HG03097 (cell line): ENCODE results near the gene EXOC2.
"Not testable (repeated sequence)": the region's sequence is repeated elsewhere in the genome, so short reads cannot be mapped to it uniquely, and the experiment has no call there.

Experiments used
- ATAC-seq: cut with Tn5 transposase; IDR thresholded peaks from one replicate; pipeline ENCODE4 v1.9.1; 2021; ENCODE audit not compliant: unreplicated experiment, low FRiP score

The EXOC2 gene

DNA sequence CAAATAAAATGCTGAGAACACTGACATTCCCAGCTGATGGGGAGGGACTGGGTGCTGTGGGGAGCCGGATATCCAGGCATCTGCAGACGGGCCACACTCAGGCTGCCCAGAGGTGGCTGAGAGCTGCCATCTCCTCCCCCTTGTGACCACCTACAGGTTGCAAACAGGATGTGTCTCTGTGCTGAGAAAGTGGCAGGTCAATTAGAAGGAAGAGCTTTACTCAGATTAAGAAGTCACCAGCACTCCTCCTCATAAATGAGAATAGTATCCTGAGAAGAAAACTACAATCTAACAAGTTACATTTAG is 99.1 kb downstream of the EXOC2 start:
- ATAC-seq: no peak

DNA sequence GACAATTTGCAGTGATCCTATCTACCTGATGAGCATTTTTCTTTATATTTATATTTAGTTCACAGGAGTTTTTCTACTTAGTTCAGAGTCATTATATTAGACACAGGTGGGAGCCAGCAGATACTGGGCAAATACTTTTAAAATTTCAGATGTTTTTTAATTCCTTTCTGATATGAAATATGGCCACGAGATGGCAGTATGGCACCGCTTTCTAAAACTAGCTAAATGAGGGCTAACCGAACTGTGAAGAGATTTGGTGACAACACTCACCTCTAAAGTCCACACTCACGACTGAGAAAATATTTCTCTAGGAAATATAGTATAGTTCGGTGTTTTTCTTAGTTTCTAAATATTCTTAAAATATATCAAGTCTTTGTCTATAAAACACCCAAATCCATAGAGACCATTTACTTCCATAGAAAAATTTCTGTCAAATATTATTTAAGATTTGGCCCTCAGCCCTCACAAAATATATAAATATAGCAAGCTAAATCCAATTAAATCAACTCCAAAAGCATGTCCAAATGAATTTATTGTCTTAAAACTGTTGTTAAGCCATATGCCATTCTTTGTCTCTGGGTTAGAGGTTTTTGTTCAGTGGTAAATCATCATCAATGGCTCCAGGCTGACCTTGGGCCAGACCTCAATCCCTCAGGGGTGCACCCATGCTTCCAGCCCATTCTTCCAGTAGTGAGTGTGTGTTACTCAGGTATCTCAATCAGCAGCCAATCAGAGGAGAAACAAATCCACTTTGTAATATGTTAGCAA is 99.6 kb downstream of the EXOC2 start:
- no peak for ATAC-seq

DNA sequence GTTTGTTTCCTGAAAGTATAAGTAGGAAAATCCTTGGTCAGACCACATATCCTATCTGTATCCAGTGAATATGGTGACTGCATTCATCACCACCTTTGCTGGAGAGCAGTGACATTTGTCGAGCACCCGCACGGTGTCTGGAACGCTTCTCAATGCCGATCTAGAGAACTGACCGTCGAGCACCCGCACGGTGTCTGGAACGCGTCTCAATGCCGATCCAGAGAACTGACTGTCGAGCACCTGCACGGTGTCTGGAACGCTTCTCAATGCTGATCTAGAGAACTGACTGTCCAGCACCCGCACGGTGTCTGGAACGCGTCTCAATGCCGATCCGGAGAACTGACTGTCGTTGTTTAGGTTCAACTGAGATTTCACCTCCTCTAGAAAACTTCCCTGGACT is 103.8 kb downstream of the EXOC2 start:
- ATAC-seq: no peak

GRCh38 chr6:586553-586952 is 106.4 kb downstream of the EXOC2 start:
- ATAC-seq: no peak

DNA sequence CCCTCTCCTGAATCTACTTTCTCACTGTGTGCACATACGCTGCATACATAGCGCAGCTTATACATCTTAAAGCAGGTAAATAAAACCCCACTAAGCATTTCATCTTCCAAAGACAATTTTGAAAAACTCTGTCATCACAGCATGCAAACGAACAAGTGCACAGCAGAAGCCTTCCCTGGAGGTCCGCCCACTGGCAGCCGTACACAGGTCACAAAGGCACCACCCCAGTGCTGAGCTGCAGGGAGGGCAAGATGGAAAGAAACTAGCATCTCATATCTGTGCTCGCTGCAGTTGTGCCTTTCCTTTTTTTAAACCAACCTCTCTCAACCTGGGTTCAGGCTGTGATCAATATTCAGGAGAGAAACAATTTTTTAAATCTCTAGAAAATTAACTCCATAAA is 109.3 kb downstream of the EXOC2 start:
- no peak for ATAC-seq

DNA sequence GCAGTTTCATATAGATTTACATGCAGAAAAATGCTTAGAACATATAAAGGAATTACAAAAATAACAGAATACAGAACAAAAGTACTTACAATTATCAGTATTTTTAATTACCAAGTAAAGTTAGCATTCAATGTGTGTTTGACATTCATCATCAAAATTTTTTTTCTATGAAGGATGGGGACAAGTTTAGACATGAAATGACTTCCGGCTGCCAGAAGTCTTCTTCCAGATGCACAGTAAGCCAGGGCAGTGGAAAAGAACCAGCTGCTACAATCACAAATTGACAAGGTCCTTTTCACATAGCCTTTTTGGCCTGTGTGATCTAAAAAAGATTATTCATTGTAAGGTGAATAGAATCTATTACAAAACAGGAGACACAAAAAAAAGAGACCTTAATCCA is 109.8 kb downstream of the EXOC2 start:
- no peak for ATAC-seq

DNA sequence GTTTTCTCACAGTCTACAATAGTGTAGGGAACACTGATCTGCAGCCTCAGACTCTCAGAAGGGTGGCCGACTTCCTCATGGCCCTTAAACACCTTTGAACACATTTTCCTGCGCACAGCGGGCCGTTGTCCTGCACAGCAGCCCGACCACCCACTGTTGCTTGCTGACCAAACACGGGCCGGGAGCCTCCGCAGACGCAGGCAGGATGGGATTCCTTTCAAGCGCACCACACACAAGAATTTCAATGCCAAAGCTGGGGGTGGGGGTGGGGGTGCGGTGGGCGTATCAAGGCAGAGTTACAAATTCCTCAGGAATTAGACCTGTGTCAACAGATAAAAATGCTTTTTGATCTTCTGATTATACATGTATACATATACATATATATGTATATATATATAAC is 110.6 kb downstream of the EXOC2 start:
- no peak for ATAC-seq

DNA sequence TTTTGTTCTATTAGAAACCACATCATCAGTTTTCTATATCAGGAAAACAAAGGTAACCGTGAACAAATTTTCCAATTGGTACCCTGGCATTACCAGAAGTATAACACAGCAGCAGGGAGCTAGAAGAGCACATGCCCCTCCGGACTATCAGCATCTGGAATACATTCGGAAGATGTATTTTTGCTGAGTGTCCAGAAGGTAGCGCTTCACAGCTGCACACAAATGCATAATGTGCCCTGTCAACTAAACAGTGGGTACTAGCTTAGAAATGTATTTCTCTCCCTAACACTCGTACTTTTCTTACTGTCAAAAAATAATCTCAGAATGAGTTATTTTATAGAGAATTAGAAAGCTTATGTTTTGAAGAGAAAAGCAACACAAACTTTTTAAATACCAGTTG is 113.6 kb downstream of the EXOC2 start:
- ATAC-seq: no peak

- no peak for ATAC-seq
Observed at GRCh38 chr6:572596-573265, 120.2 kb downstream of the EXOC2 start.

- ATAC-seq: no peak
Observed at GRCh38 chr6:571892-572291, 121.0 kb downstream of the EXOC2 start.

DNA sequence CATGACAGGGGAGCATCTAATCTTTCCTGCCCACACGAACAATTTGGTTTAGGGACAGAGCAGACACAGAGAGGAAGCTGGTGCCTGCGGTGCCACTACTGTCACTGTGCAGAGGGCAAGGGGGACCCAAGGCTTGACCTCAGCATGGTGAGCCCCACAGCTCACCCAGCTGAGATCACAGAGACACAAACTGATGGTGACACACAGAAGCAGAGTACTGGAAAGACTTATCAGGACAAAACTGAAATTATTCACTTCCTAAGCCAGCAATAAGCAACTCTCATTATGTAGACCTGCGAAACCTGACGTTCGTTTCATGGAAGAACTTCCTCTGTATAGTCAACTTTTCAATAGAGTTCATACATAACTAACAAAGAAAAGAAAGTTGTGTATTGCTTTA is 122.1 kb downstream of the EXOC2 start:
- no peak for ATAC-seq

DNA sequence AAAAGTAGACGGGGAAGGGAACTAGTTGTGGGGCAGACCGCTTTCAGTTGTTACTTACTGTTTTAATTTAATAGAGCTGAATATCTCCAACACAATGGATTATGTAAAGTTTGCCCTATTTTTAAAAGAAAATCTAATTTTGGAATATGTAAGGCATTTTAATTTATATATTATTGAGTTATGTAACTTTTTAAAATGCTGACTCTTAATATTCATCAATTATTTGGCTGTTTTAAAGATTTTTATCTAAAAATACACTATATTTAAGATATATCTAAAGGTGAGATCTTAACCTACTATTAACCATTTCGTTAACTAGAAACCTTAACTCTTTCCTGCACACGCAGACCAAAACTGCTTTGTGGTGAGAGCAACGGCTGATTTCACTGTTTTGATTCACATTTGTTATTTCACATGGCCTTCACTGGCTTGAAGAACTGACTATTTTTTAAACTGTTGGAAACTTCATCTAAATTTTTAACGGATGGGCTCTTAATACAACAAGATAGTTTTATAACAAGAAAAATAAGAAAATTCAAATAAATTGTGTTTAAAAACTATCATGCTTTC is 123.9 kb downstream of the EXOC2 start:
- no peak for ATAC-seq

- ATAC-seq: no peak
Observed at GRCh38 chr6:568085-568484, 124.9 kb downstream of the EXOC2 start.

DNA sequence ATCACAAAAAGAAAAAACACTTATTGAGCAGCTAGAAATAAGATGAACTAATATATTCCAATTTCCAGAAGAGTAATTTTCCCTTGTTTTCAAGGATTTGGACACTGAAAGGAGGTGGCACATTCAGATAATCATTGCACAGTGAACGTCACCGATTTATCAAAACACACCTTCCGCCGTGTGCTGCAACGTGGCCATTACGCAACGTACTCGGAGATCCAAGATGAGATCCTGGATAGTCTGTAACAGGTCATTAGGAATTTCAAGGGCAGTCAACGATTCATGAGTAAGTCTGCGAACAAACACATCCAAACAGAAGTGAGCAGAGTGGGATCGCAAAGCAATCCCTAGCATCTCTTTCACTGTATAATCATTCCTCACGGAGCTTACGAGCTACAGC is 129.1 kb downstream of the EXOC2 start:
- no peak for ATAC-seq

- ATAC-seq: no peak
Observed at GRCh38 chr6:562052-562676, 130.8 kb downstream of the EXOC2 start.

DNA sequence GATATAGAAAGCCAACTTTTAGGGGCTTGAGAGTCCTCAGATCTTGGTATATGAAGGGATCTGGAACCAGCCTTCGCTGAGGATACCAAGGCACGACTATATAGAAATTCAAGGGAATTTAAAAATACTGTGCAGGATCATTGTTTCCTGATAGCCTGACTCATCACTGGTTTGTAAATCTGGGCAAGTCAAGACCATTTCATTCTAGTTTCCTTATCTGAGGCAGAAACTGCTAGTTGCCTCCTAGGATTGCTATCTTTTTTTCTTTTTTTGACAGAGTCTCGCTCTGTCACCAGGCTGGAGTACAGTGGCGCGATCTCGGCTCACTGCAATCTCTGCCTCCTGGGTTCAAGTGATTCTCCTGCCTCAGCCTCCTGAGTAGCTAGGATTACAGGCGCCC is 131.6 kb downstream of the EXOC2 start:
- ATAC-seq: not testable (repeated sequence)

DNA sequence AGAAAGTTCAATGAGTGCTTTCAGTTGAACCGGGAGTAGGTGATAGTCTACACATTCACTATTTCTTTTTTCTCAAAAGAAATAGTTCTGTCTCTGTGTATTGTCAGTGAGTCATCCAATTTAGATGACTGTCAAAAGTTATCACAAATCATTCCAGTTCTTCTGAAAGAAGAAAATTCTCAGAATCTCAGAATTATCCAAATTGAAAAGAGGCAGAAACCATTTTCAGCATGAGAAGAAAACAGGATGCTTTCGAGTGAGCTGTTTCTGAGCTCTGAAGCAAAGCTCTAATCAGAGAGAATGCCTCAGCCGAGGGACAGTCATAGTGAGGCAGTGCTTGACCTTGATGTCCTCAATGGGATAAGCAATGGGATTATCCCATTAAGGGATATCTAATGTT is 134.0 kb downstream of the EXOC2 start:
- ATAC-seq: no peak

- ATAC-seq: no peak
Observed at GRCh38 chr6:558089-558488, 134.8 kb downstream of the EXOC2 start.

DNA sequence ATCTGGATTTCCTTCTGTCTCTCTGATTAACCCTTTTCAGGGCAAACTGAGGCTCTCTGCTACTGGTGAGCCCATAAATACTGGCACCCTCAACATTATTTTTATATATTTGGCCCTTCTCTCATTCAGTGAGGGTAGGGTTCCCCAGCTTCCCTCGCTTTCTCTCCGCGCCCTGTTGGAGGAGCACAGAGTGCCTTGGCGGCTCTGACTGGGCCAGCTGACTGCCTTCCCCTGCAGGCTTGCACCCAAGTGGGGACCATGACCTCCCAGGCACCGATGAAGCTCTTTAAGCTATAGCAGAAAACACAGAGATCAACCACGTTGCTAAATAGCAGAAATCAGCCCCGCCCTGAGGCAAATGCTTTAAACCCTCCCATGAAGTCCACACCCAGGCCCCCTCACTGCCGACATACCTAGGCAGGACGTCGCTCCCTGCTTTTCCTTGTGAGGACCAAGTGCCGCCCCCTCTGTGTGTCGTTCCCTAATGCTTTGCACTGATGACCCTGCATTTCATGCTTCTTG is 141.0 kb downstream of the EXOC2 start:
- ATAC-seq: no peak

GRCh38 chr6:551405-551804 is 141.5 kb downstream of the EXOC2 start:
- ATAC-seq: no peak

GRCh38 chr6:549906-550305 is 143.0 kb downstream of the EXOC2 start:
- no peak for ATAC-seq

DNA sequence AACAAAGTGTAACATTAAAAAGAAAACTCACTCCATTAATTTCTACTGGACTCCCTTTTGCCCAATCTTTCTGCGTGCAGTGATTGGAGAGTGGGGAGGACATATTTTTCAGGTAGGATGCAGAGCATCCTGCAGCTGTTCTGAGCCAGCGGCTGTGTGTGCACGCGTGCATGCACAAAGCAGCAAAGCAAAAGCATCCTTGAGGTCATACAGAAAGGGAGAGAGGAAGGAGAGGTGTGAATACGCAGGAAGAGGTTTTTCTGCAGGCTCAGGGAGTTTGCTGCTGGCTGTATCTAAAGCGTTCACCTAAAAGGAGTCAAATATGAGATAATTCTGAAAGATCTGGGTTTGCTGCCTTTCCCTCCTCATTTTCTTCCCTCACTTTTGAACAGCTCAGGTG is 144.4 kb downstream of the EXOC2 start:
- no peak for ATAC-seq
